Measurements from ENCODE around the gene RIC8B. TPM values are rescaled to one million over a fixed set of nuclear protein-coding genes. Genes with fewer than 3 reads are reported as not detected.

Gene RIC8B
- total RNA-seq, 1 donor from 2014 or later, result 26.5 TPM

DNA sequence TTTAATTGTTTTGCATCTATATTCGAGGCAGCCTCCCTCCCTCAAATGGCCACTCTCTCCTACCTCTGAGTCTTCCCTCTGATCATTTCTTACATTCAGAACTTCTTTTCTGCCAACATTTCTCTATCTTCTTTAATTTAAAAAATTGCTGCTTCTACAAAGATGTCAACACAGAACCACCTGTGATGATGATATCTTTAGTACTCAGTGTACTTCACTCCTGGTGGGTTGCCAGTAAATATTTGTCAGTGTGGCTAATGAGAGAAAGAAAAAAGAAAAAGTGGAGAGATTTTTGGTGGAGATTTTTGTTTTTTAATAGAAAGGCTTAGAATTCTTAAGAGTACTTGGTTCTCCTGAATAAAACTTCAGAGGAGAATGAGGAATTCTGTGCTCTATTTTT lies 8.1 kb downstream of the RIC8B start:
- ATAC-seq (no peak), DNase-seq (ENCODE audit: missing footprints) (no peak)
- intact Hi-C loops (cut with DNase I), result no loop called here

GRCh38 chr12:106783515-106783914 lies 9.0 kb downstream of the RIC8B start:
- ATAC-seq, result no peak
- intact Hi-C loops (cut with DNase I), result no loop called here
- DNase-seq (ENCODE audit: missing footprints), result no peak

- intact Hi-C loops (cut with DNase I), result no loop called here
- DNase-seq (ENCODE audit: missing footprints), result no peak
- ATAC-seq, result no peak
Observed at GRCh38 chr12:106790020-106790419, 15.5 kb downstream of the RIC8B start.

DNA sequence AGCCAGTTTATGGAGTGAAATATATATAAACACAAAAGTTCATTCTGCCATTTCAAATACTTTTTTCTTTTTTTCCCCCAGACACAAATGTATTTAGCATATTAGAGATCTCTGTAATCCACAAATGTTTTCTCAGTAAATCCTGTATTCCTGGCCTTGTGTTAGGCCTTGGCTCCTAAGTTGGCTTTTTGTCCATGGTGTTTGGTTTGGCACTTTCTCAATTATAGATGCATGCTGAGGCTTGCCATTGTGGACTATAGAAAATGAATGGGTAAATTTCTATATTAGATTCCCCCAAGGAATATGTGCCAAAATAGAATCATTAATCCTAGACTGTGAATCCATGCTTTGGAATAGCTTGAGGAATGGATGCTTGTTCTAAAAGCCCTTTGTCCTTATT lies 17.0 kb downstream of the RIC8B start:
- no peak for ATAC-seq
- DNase-seq (ENCODE audit: missing footprints), result no peak
- intact Hi-C loops (cut with DNase I), result no loop called here

DNA sequence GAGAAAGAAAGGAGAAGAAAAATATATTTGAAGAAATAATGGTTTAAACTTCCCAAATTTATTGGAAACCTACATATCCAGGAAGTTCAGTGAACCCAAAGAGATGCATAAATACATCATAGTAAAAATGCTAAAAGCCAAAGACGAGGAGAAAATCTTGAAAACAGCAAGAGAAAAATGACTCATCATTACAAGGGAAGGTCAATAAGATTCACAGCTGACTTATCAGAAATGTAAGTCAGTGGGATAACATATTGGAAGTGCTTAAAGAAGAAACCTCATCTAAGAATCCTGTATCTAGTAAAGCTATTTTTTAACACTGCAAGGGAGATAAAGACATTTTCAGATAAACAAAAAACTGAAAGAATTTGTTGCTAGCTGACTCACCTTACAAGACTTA lies 19.9 kb downstream of the RIC8B start:
- ATAC-seq, result no peak
- intact Hi-C loops (cut with DNase I), result no loop called here
- DNase-seq (ENCODE audit: missing footprints), result no peak

DNA sequence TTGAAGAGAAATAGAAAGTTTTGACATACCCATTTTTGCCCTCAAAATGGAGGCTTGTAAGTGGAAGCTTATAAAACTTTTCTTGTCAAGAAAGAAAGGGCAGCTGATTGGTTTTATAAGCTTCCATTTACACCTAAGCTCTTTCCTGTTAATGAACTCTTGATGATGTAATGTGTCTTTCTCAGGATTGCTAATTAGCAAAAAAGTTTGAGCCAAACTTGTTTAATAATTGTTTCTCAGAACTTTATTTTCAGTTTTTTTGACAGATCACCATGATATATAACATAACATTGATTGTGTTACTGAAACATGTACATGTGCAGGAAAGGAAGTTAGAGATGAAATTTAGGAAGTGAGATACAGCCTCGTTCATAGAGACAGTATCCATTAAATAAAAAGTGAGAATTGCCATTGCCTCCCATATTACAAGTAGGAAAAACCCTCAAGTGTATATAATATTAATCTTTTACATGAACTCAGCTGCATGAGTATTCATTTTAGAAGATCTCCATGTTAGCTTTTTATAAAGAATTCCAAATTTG lies 26.8 kb downstream of the RIC8B start:
- intact Hi-C loops (cut with DNase I), result no loop called here
- ATAC-seq (no peak), DNase-seq (ENCODE audit: missing footprints) (no peak)

- intact Hi-C loops (cut with DNase I), result no loop called here
- DNase-seq (ENCODE audit: missing footprints) (no peak), ATAC-seq (peak; percentile 46)
Observed at GRCh38 chr12:106801830-106802533, 27.5 kb downstream of the RIC8B start.

DNA sequence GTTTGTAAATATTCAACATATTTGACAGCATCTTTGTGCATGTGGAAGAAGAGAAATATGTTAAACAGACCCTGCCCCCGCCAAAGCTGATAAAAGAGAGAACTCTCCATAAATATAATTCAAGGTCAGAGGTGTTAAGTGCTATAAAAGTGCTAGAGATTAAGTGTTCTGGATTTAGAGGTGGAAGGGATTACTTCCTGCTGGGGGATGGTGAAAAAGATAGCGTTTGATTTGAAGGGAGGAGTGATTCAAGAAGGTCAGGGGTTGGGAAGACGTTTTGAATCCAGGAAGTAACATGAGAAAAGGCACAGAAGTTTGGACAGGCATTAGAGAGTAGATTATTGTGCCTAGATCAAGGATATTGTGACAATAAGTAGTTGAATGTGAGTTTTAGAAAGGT lies 30.2 kb downstream of the RIC8B start:
- ATAC-seq, result no peak
- DNase-seq (ENCODE audit: missing footprints), result no peak
- intact Hi-C loops (cut with DNase I), result no loop called here

DNA sequence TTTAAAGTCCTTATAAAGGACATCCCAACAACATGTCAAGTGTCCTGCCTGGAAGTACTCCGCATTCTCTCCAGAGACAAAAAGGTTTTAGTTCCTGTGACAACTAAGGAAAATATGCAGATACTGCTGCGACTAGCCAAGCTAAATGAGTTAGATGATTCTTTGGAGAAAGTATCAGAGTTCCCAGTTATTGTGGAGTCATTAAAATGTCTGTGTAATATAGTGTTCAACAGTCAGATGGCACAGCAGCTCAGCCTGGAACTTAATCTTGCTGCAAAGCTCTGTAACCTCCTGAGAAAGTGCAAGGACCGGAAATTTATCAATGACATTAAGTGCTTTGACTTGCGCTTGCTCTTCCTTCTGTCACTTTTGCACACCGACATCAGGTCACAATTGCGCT lies 40.2 kb downstream of the RIC8B start:
- intact Hi-C loops (cut with DNase I), result no loop called here
- no peak for ATAC-seq

GRCh38 chr12:106815741-106816140 lies 41.3 kb downstream of the RIC8B start:
- intact Hi-C loops (cut with DNase I), result no loop called here
- DNase-seq (ENCODE audit: missing footprints), result no peak
- ATAC-seq, result no peak

More for the DNA sequence above, 40.2 kb downstream of the RIC8B start:
- no peak for DNase-seq (ENCODE audit: missing footprints)

DNA sequence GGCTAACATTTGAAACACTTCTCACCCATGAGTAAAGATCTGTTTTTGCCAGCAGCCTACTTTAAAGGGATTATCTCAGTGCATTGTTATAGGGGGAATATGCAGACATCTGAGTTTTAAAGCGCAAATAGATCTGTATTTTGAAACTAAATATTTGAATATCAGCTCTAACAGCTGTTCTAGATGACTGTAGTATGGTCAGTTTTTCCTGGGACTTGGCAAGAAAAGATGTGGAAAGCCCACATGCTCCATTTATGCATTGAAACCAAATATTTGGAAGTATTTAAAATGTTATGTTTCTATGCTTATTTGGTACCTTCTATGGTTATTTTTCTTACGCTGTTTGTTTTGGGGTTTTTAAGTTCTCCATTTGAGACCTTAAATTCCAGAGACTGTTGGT lies 41.7 kb downstream of the RIC8B start:
- ATAC-seq (no peak), DNase-seq (ENCODE audit: missing footprints) (no peak)
- intact Hi-C loops (cut with DNase I), result no loop called here

GRCh38 chr12:106819991-106820390 lies 45.5 kb downstream of the RIC8B start:
- DNase-seq (ENCODE audit: missing footprints) (no peak), ATAC-seq (no peak)
- intact Hi-C loops (cut with DNase I), result no loop called here

- intact Hi-C loops (cut with DNase I), result no loop called here
- ATAC-seq, result no peak
- DNase-seq (ENCODE audit: missing footprints), result no peak
Observed at GRCh38 chr12:106831699-106832098, 57.2 kb downstream of the RIC8B start.

GRCh38 chr12:106837782-106838181 lies 63.3 kb downstream of the RIC8B start:
- ATAC-seq (no peak), DNase-seq (ENCODE audit: missing footprints) (no peak)
- intact Hi-C loops (cut with DNase I), result no loop called here

DNA sequence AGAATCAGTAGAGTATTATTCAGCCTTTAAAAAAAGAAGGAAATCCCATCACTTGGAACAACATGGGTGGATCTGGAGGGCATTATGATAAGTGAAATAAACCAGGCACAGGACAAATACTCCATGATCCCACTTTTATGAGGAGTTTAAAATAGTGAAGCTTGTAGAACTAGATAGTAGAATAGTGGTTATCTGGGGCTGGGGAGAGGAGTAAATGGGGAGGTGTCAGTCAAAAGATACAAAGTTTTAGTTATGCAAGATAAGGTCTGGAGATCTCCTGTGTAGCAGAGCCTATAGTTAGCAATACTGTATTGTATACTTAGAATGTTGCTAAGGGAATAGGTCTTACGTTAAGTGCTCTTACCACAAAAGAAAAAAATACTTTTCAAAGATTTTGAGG lies 64.9 kb downstream of the RIC8B start:
- DNase-seq (ENCODE audit: missing footprints) (no peak), ATAC-seq (no peak)
- intact Hi-C loops (cut with DNase I), result no loop called here

- intact Hi-C loops (cut with DNase I), result loop anchor here (2.0 to 10.0 kb wide), 3 partner anchors 65 to 453 kb away; partner anchors contain the start of gene RIC8B
- ATAC-seq (no peak), DNase-seq (ENCODE audit: missing footprints) (no peak)
Observed at GRCh38 chr12:106840243-106840642, 65.8 kb downstream of the RIC8B start.

DNA sequence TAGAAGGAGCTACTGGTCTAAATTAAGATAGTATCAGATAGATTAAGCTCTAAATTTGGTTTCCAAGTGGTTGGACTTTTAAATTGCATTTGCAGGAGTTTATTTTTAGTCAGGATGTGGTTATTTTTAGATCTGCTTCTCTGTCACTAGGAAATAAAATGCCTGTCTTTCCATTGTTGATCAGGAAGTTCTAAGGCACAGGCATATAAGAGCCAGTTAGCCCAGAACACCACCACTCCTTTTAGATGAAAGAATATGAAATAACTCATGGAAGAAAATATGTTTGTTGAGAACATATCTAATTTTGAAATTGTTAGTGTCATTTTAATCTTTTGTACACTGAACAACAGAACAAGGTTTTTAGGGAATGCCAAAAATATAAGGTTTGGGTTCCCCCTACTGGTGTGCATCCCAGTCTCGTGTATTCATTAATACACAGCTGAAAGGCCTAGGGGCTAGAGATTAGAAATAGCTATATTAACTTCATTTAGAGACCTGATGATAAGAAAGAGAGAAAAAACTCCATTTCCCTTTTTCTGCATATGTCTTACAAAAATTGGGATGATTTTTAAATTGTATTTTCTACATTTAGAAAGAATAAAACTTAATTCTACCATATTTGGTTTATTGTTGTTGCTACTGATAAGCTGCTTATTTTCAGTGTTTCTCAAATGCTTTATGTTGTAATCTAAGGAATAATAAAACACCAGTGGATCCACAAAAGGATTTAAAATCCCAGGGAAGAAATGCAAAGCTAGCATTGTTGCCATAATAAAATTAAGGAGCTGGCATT lies 67.2 kb downstream of the RIC8B start:
- peak; percentile 17 for DNase-seq (ENCODE audit: missing footprints)
- intact Hi-C loops (cut with DNase I), result loop anchor here (2.0 to 10.0 kb wide), 3 partner anchors 67 to 454 kb away; partner anchors contain the start of gene RIC8B
- ATAC-seq, result peak; percentile 82

GRCh38 chr12:106845902-106846301 lies 71.4 kb downstream of the RIC8B start:
- ATAC-seq (no peak), DNase-seq (ENCODE audit: missing footprints) (no peak)
- intact Hi-C loops (cut with DNase I), result loop anchor here (10.0 kb wide), 1 partner anchor 161 kb away; no protein-coding TSS in a partner anchor

GRCh38 chr12:106847861-106848260 lies 73.4 kb downstream of the RIC8B start:
- ATAC-seq, result no peak
- intact Hi-C loops (cut with DNase I), result loop anchor here (10.0 kb wide), 1 partner anchor 163 kb away; no protein-coding TSS in a partner anchor

DNA sequence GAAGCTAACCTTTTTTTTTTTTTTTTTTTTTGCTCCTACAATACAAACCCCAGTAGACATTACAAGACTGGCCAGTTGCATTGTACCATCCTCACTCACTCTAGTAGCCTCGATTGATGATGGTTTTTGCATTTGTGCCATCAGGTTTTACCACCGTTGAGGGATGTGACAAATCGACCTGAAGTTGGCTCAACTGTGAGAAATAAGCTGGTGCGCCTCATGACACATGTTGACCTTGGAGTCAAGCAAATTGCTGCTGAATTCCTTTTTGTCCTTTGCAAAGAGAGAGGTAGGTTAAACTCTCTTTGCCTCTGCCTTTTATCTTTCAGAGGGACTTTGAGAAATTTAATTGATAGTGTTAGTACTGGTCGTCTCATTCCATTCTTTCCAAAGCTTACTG lies 76.8 kb downstream of the RIC8B start:
- intact Hi-C loops (cut with DNase I), result no loop called here

More at GRCh38 chr12:106847861-106848260, 73.4 kb downstream of the RIC8B start:
- DNase-seq (ENCODE audit: missing footprints), result no peak

More for the DNA sequence above, 76.8 kb downstream of the RIC8B start:
- DNase-seq (ENCODE audit: missing footprints) (no peak), ATAC-seq (no peak)
